ENCODE measurements around the gene MEIS2.

Gene MEIS2

DNA sequence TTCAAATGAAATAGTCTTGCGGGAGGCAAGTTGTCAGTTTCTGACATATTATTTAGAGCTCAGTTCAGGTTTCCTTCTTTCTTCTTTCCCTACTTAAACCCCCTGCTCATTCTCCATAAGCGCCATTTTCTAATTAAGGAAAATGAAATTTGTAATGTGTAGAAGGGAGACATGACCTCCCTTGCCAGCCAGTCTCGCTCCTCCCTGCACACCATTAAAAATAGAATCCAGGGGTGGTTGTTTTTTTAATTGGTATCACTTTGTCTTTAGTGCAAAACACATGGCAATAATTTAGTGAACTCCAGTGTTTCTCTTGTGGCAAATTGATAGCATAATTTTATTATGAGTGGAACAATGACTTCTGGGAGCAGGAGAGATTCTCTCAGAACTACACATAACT, 160.1 kb downstream of the MEIS2 start:
- no peaks in the 10 kb centered on the region for H3K9me3 Mint-ChIP-seq
- CTCF ChIA-PET, result no interaction called here
- no peaks in the 10 kb centered on the region for H3K36me3 Mint-ChIP-seq

DNA sequence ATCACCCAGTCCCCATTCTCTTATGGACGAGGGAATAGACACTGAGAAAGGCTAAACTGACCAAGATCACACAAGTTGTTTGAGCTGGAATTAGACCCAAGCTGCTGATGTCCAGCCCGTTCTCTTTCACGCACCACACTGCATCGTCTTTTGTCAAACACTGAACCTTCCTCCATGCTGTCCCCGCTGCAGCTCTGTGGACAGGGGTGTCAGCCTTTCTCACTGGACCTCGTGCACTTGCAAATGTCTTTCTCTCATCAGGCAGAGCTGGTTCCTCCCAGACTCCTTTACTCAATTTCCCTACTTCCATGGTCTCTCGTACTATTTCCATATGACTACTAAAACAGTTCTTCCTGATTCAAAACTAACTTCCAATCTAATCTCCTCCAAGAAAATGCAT, 161.6 kb downstream of the MEIS2 start:
- Mint-ChIP-seq H3K27me3 (no peaks in the 10 kb centered on the region), H3K4me3 (no peak overlapping the region), H3K9me3 (no peaks in the 10 kb centered on the region), H3K36me3 (no peaks in the 10 kb centered on the region), H3K27ac (no peak overlapping the region), H3K4me1 (no peaks in the 10 kb centered on the region)
- CTCF ChIA-PET, result no interaction called here
- no peak for DNase-seq

More for the DNA sequence above, 160.1 kb downstream of the MEIS2 start:
- no peaks in the 10 kb centered on the region for H3K27me3 Mint-ChIP-seq
- no peak for DNase-seq
- H3K4me3 Mint-ChIP-seq, result no peak overlapping the region
- no peaks in the 10 kb centered on the region for H3K4me1 Mint-ChIP-seq
- no peak overlapping the region for H3K27ac Mint-ChIP-seq

DNA sequence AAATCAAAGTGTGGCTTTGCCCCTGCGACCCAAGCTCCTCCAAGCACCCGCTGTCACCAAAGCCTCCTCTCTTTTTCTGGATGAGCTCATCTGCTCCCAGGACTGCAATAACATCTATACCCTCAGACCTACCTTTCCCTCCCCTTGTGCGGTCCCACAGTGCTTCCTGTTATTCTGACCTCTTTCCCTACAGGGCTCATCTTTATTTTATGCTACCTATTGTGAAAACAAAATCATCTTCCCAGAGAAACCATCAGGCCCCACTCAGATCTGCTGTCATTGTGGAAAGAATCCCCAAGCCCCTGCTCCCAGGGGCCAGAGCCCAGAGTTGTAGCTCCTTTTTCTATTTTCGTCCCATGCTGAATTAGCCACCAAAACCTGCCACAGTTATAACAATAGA, 162.2 kb downstream of the MEIS2 start:
- Mint-ChIP-seq H3K4me1 (no peaks in the 10 kb centered on the region), H3K4me3 (no peak overlapping the region), H3K9me3 (no peaks in the 10 kb centered on the region), H3K27ac (no peak overlapping the region), H3K36me3 (no peaks in the 10 kb centered on the region), H3K27me3 (no peaks in the 10 kb centered on the region)
- CTCF ChIA-PET, result no interaction called here
- DNase-seq, result no peak

DNA sequence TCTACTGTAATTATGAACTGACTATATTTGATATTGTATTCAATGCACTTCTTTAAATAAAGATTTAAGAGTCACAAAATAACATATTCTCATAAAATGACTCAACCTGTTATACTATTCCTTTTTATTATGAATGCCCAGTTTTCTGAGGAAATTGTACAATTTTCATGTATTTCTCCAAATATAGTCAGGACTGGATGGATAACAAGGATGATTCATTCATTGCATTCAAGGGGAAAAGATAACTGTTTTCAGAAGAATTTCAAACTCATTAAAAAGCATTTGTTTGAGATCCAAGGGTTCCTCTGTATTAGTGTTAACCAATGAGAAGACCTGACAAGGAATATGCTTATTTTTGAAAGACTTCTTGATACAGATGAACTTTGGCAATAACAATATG, 163.7 kb downstream of the MEIS2 start:
- CTCF ChIA-PET, result no interaction called here
- Mint-ChIP-seq H3K9me3 (no peaks in the 10 kb centered on the region), H3K36me3 (no peaks in the 10 kb centered on the region), H3K27ac (no peak overlapping the region), H3K4me1 (no peaks in the 10 kb centered on the region), H3K27me3 (no peaks in the 10 kb centered on the region), H3K4me3 (no peak overlapping the region)
- no peak for DNase-seq

DNA sequence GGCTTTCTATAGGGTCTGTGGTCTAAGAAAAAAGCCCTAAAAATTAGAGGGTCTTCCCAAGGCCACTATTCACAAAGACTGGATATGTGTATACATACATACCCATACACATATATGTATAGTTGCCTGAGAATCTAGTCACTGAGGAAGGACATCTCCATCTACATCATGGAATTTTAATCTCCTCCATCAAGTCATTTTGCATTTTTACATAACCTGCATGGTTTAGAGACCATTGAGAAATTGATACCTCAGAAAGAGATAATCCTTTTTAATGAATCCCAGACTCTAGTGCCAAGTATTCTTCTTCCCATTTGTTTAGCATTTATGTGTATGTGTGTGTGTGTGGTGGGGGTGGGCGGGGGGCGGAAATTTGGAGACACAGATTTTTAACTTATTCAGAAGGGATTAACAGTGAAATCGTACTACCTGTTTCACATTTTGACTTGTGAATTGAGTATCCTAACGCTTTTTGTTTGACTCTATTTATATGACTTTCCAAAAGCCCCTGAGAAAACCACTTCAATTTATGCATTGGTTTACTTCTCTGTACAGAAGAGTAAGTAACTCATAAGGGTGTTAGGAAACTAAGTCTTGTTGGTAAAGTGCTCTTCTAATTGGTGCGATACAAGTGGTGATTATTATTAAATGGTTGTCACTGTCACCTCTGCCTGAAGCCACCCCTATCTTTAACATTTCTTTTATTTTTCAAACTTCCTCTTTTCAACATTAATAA, 166.9 kb downstream of the MEIS2 start:
- no peaks in the 10 kb centered on the region for H3K4me1 Mint-ChIP-seq
- no peaks in the 10 kb centered on the region for H3K36me3 Mint-ChIP-seq
- H3K4me3 Mint-ChIP-seq, result no peak overlapping the region
- H3K27ac Mint-ChIP-seq, result no peak overlapping the region
- no peaks in the 10 kb centered on the region for H3K9me3 Mint-ChIP-seq
- no peak for DNase-seq
- CTCF ChIA-PET, result no interaction called here
- no peaks in the 10 kb centered on the region for H3K27me3 Mint-ChIP-seq

DNA sequence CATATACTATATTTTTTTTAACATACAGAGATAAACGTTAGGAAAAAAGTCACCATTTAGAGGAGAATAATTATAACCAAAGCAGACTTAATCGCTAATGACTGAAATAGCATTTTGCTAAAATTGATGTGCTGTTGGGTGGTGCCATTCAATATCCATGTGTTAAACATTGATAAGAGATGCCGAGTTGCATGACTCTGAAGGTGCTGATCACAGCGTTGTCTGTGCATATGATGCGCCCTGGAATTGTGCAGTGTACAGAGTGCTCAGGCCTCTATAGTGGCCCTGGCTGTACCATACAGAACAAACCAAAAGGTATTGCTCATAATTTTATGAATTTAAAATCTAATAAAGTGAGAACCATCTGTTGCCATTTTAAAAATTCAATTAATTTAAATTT, 168.3 kb downstream of the MEIS2 start:
- Mint-ChIP-seq H3K4me1 (no peaks in the 10 kb centered on the region), H3K36me3 (no peaks in the 10 kb centered on the region), H3K9me3 (no peaks in the 10 kb centered on the region), H3K27me3 (no peaks in the 10 kb centered on the region), H3K4me3 (no peak overlapping the region), H3K27ac (no peak overlapping the region)
- DNase-seq, result no peak
- CTCF ChIA-PET, result no interaction called here

GRCh38 chr15:36931434-36931833, 168.9 kb downstream of the MEIS2 start:
- CTCF ChIA-PET, result no interaction called here
- no peaks in the 10 kb centered on the region for H3K36me3 Mint-ChIP-seq
- no peaks in the 10 kb centered on the region for H3K9me3 Mint-ChIP-seq
- no peak overlapping the region for H3K4me3 Mint-ChIP-seq
- H3K27me3 Mint-ChIP-seq, result no peaks in the 10 kb centered on the region
- H3K4me1 Mint-ChIP-seq, result no peaks in the 10 kb centered on the region
- H3K27ac Mint-ChIP-seq, result no peak overlapping the region
- DNase-seq, result no peak

DNA sequence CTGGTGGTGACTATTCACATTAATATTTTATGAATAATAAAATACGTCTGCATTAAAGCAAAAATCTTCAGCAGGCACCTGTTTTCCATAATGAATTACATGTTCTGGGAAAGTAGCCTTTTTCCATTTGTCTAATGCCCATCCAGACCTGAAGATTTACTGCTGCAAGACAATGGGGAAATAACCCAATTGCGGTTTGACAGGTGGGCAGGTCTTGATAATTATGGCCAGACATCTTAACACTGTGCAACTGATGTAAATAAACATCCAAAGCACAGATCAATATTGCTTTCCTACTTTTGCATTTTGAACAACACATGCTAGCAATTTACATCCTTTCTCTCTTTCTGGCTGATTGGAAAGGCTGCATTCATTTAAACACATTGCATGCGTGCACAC, 173.9 kb downstream of the MEIS2 start:
- CTCF ChIA-PET, result no interaction called here
- Mint-ChIP-seq H3K27me3 (no peaks in the 10 kb centered on the region), H3K4me3 (no peak overlapping the region), H3K36me3 (no peaks in the 10 kb centered on the region), H3K9me3 (no peaks in the 10 kb centered on the region), H3K27ac (no peak overlapping the region), H3K4me1 (no peaks in the 10 kb centered on the region)
- no peak for DNase-seq

DNA sequence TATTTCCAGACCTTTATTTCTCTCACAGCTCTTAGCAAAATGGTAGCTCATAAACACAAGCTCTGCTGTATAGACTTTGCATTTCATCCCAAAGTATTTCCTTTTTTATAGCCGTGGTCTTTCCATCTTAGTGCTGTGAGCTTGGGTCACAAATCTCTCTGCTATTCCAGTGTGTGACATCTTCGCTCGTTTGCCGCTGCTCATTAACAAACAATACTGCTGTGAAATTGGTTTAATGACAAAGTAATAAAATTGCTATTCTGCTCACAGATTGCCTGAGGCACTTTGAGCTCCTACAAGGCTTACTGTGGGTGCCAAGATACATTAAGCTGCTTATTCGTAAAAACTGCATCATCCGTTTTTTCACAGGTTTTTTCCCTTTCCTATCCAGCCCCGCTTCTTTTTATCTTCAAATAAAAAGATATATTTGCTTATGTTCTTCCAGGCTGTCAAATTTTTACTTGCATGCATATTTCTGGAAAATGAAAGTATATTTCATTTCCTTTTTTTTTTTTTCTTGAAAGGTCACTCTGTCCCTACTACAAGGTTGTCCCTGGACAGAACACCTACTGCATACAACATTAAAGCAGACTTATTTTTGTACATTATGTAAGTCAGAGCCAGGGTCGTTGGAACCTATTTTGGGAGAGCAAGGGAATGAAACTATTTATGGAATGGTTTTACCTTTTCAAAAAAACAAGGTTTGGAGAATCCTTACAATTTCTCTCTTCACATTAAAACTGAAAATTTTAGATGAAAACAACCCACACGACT, 174.5 kb downstream of the MEIS2 start:
- Mint-ChIP-seq H3K27ac (no peak overlapping the region), H3K27me3 (no peaks in the 10 kb centered on the region), H3K4me1 (no peaks in the 10 kb centered on the region), H3K9me3 (no peaks in the 10 kb centered on the region), H3K36me3 (no peaks in the 10 kb centered on the region), H3K4me3 (no peak overlapping the region)
- DNase-seq, result no peak
- CTCF ChIA-PET, result no interaction called here

GRCh38 chr15:36925049-36925448, 175.3 kb downstream of the MEIS2 start:
- no peaks in the 10 kb centered on the region for H3K4me1 Mint-ChIP-seq
- no peaks in the 10 kb centered on the region for H3K36me3 Mint-ChIP-seq
- DNase-seq, result no peak
- no peaks in the 10 kb centered on the region for H3K27me3 Mint-ChIP-seq
- H3K27ac Mint-ChIP-seq, result no peak overlapping the region
- no peaks in the 10 kb centered on the region for H3K9me3 Mint-ChIP-seq
- CTCF ChIA-PET, result no interaction called here
- H3K4me3 Mint-ChIP-seq, result no peak overlapping the region

DNA sequence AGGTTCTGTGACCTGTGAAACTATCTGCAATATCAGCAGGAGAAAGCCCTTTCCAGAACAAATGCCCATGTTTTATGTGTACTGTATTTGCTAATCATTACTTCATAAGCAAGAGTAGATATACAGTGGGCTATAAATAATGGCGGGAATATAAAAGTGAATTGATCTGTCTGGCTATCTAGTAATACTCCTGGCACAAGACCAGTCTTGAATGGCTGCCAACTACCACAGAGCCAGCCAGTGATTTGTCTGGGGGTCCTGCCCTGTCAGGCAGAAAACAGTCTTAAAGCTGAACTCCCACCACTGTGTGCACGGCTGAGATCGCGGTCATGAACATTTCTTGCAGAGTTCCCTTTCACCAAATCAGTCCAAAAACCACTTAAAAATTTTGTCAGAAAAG, 176.3 kb downstream of the MEIS2 start:
- no peaks in the 10 kb centered on the region for H3K9me3 Mint-ChIP-seq
- H3K4me1 Mint-ChIP-seq, result no peaks in the 10 kb centered on the region
- no peaks in the 10 kb centered on the region for H3K36me3 Mint-ChIP-seq
- no peak overlapping the region for H3K27ac Mint-ChIP-seq
- no peak overlapping the region for H3K4me3 Mint-ChIP-seq
- no peak for DNase-seq
- H3K27me3 Mint-ChIP-seq, result no peaks in the 10 kb centered on the region
- CTCF ChIA-PET, result no interaction called here

DNA sequence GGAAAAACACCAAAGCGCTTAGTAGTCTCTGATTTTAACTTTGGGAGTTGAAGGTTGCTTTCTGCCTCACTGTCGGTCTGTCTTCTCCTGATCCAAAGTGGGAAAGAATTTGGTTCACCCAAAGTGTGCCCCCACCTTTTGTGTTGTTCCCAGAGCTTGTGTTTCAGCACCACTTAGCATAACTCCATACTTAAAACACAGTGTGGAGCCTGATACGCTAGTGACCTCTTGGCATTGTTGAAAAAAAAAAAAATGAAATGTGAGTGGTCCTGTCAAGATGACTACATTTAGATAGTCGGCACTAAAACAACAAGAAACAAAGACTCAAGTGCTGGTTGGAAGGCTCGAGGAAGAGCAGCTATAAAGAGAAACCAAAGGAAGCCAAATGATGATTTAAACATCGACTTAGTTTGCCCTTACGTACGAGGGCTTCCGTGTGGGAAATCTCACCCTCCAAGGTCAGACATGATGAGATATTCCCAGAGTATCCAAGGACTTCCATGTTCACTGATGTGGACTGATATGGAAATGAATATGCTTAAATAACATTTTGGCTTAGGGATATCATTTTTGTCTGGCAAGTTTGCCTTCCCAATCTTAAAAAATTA, 178.8 kb downstream of the MEIS2 start:
- Mint-ChIP-seq H3K27me3 (no peaks in the 10 kb centered on the region), H3K9me3 (no peaks in the 10 kb centered on the region), H3K36me3 (no peaks in the 10 kb centered on the region), H3K4me3 (no peak overlapping the region), H3K4me1 (no peaks in the 10 kb centered on the region), H3K27ac (no peak overlapping the region)
- DNase-seq, result no peak
- CTCF ChIA-PET, result no interaction called here

DNA sequence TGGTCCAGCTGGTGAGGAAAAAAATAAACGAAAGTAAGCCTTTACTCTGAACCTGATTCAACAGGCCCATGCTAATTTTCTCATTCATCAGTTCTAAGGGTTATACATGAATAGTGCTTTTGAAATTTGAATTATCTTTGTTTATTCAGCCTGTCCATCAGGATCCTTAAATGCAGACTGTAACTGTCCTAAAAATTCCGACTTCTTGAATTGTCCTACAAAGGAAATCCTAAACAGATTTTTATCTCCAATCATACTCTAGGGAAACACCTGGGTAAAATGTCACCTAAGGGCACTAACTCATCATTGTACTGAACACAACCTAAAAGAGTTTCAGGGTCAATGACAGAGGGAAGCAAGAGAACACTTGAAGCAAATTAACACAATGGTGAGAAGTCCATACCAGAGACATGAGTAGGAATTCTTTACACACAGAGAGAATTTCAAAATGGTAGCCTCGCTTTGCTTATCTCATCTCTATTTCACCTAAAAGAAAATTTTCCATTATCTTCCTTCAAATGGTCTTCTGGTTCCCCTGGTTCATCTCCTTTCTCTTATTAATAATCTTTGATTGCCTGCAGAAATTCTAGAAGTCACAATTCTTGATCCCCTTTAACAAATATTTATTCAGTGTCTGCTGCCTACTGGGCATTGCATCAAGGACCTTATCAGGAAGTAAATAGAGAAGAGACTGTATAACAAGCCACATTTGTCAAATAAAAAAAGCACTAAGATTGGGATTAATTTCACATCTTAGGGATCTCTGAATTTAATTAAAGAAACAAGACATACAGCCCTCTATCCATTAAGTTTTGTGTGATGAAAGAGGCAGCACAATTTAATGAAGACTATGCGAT, 182.7 kb downstream of the MEIS2 start:
- Mint-ChIP-seq H3K9me3 (no peaks in the 10 kb centered on the region), H3K4me3 (no peak overlapping the region), H3K27me3 (no peaks in the 10 kb centered on the region), H3K4me1 (no peaks in the 10 kb centered on the region), H3K27ac (no peak overlapping the region), H3K36me3 (no peaks in the 10 kb centered on the region)
- CTCF ChIA-PET, result no interaction called here
- no peak for DNase-seq

DNA sequence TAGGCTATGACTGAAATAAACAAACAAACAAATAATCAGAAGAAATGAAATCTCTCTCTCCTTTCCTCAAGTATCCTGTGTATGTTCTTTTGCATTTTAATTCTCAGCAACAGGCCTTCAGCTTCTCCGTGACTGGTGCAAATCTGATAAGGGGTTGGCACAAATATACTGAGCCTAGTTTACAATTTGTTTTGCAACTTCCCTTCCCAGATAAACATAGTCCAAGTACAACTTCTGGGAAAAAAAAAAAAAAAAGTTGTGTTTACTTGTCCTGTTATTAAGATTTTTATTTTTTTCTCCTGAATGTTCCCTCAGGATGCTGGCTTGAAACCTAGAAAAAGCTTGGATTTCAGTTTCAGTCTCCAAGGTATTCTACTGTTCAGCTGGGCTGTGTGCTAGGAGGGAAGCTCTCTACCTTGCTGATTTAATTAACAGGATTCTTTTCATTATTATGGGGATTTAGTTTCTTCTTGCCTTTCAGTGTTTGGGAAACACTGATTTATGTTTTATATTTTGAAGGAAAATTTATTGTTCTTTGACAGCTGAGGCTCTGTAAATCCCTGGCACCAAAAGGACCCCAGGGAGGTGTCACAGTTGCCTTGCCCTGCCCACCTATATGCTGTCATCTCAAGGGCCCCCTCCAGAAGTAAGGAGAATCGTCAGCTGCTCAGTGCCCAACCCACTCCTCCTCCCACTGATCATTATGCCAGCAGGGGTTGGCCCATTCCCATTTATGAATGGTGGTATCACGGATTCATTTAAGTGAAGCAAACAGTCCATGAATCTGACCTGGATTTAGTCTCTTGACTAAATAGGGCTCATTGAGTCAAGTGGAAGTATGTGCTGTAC, 185.2 kb downstream of the MEIS2 start:
- Mint-ChIP-seq H3K27me3 (no peaks in the 10 kb centered on the region), H3K4me3 (no peak overlapping the region), H3K9me3 (no peaks in the 10 kb centered on the region), H3K4me1 (no peaks in the 10 kb centered on the region), H3K27ac (no peak overlapping the region), H3K36me3 (no peaks in the 10 kb centered on the region)
- CTCF ChIA-PET, result interaction anchor here (0.6 kb wide), 1 partner anchor 50 kb away, joined by 3 read pairs; no protein-coding TSS in a partner anchor
- DNase-seq, result no peak

All from activated naive CD4-positive, alpha-beta T cell treated with anti-CD3 and anti-CD28 coated beads, Interleukin-2, amount 10 ng/mL, durations not matched to agents 7 days and 5 days (primary cell).